Transverse colon (tissue), 4 donors: Measurements from ENCODE around the gene CARHSP1. TPM values are rescaled to one million over a fixed set of nuclear protein-coding genes. Genes with fewer than 3 reads are reported as not detected.
"Not testable (repeated sequence)": the region's sequence is repeated elsewhere in the genome, so short reads cannot be mapped to it uniquely, and the experiment has no call there.

ENCODE experiments used
- DNase-seq: peaks from one replicate; pipeline ENCODE4 v3.0.0-alpha.2; 2019
- H3K27ac ChIP-seq, 4 donors: fragments of 200-600 bp; sonication (generic); 2 replicates each; pipeline ENCODE4 v1.5.1; 2016 to 2018; ENCODE audit warnings: inconsistent platforms in 4 of 4
- H3K27me3 ChIP-seq: fragments of 200-600 bp; sonication (generic); 2 replicates; pipeline ENCODE4 v1.5.1; 2017; ENCODE audit warnings: inconsistent platforms
- H3K36me3 ChIP-seq, 4 donors: fragments of 200-600 bp; sonication (generic); 2 replicates each; pipeline ENCODE4 v1.5.1; 2017 to 2019; ENCODE audit warnings: inconsistent platforms in 4 of 4
- H3K4me1 ChIP-seq, 4 donors: fragments of 200-600 bp; sonication (generic); 2 replicates each; pipeline ENCODE4 v1.5.1; 2017 to 2020; ENCODE audit warnings: inconsistent platforms in 4 of 4
- H3K4me3 ChIP-seq, 4 donors: fragments of 200-600 bp; sonication (generic); 1 replicate in 1 of 4; 2 replicates in 3 of 4; pipeline versions ENCODE4 v1.5.1 to v1.6.1; 2017 to 2019; ENCODE audit warnings: inconsistent platforms in 4 of 4
- H3K9me3 ChIP-seq, 2 donors: fragments of 200-600 bp; sonication (generic); 2 replicates each; pipeline ENCODE4 v1.5.1; 2017 to 2019; ENCODE audit warnings: inconsistent platforms in 2 of 2
- EP300 ChIP-seq: sonication (generic); formaldehyde crosslinking; IDR thresholded peaks from one replicate; pipeline ENCODE4 v1.6.1; 2017; ENCODE audit warnings: antibody characterized with exemption, low read depth
- POLR2A ChIP-seq: fragments of 450-650 bp; IDR thresholded peaks from one replicate; pipeline ENCODE4 v1.6.1; 2016; ENCODE audit warnings: antibody characterized with exemption, mild to moderate bottlenecking, moderate library complexity
- POLR2AphosphoS5 ChIP-seq, 3 donors: sonication (generic); formaldehyde crosslinking; IDR thresholded peaks; one replicate each; pipeline ENCODE4 v1.6.1; 2016; ENCODE audit warnings: antibody characterized with exemption in 3 of 3
- WGBS, 2 donors: methylation state at CpG; one replicate each; pipeline ENCODE4 v1.1.5; 2018; ENCODE audit warnings: low coverage in 1 of 2; 5-methylcytosine and 5-hydroxymethylcytosine counted together
- in situ Hi-C, 4 donors: fragments of 200-750 bp; cut with MboI; loops; one replicate each; pipeline versions ENCODE4 v1.15.0 to v1.15.1; 2017; ENCODE audit warnings: low sequenced_read_pairs in 3 of 4, low pct_ligation_motif_present in 1 of 4, low pct_unique_long_range_greater_than_20kb in 1 of 4
- intact Hi-C: fragments of 100-400 bp; cut with DNase I; formaldehyde crosslinking; loops from one replicate; pipeline ENCODE4 v1.15.1; 2023; ENCODE audit warnings: low total_unique reads
- total RNA-seq, 4 donors: library from RNA; depleted of rRNA; stranded (reverse); fragments of >200 nt; gene quantifications; one replicate each; pipeline ENCODE4 v1.1.0, GENCODE V29; 2016
- TF ChIP-seq, protein P1 (sequence below), 5 experiments: fragments of 200-600 bp in 3 of 5; fragments of 450-650 bp in 2 of 5; sonication (generic) in 3 of 5; IDR thresholded peaks; 1 replicate in 2 of 5; 2 replicates in 3 of 5; pipeline ENCODE4 v1.5.1; 2016 to 2017; ENCODE audit warnings: antibody characterized with exemption in 5 of 5, inconsistent platforms in 3 of 5, mild to moderate bottlenecking in 2 of 5, moderate library complexity in 1 of 5

The CARHSP1 gene
- total RNA-seq, 4 donors from 2014 or later = 11.6 to 61.7 (median 39.6) TPM

DNA sequence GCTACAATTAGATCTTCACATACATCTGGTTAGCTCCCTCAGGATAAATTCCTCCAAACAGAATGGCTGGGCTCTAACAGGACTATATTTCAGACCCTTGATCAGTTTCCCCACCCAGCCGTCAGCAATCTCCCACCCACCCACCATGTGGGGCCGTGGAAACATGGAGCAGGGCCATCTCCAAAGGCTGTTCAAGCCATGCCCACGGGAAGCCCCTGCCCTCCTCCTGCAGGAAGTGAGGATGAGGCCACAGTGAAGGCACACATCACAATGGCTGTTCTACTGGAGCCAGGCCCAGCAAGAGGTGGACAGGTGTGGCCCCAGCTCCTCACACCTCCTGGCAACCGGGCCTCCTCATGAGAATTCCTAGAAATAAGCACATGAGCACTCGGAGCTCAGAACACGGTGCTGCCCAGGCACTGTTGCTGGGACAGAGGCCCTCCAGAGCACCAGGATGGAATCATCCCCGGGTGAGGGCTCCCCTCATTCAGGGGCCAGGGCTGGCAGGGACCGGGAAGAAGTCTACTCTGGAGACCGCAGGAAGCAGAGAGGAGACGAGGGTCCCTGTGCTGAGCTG is 13.3 kb upstream of the CARHSP1 start, which contains the start of gene LITAFD:
Gene LITAFD (plus strand): TSS at position 311 of the 577 bp plus-strand sequence. CDS start 2,005 bp downstream, outside the sequence.
- H3K27ac ChIP-seq = no peak within 1 kb of the TSS
- H3K36me3 ChIP-seq = no peaks in the 10 kb centered on the region
- H3K4me1 ChIP-seq = peaks cover 11 to 42% (median 34%) of the 10 kb centered on the region in 4 donors
- H3K27me3 ChIP-seq = no peaks in the 10 kb centered on the region
- H3K9me3 ChIP-seq = no peaks in the 10 kb centered on the region
- intact Hi-C loops = loop anchor here (5.0 kb wide), 2 partner anchors 215 to 315 kb away; no protein-coding TSS in a partner anchor
- in situ Hi-C loops = loop anchor here (5.0 to 25.0 kb wide), 4 partner anchors 217 to 315 kb away; partner anchors contain the start of gene ABAT (in 1 of the 4)
- DNase-seq = no peak
- no peak within 1 kb of the TSS for H3K4me3 ChIP-seq
- no peak for TF ChIP-seq POLR2A
- 74% methylated on average over 10 of the region's 10 CpGs; no CpG with 5 or more reads in 1 of the 2 donors for WGBS, 2 donors

DNA sequence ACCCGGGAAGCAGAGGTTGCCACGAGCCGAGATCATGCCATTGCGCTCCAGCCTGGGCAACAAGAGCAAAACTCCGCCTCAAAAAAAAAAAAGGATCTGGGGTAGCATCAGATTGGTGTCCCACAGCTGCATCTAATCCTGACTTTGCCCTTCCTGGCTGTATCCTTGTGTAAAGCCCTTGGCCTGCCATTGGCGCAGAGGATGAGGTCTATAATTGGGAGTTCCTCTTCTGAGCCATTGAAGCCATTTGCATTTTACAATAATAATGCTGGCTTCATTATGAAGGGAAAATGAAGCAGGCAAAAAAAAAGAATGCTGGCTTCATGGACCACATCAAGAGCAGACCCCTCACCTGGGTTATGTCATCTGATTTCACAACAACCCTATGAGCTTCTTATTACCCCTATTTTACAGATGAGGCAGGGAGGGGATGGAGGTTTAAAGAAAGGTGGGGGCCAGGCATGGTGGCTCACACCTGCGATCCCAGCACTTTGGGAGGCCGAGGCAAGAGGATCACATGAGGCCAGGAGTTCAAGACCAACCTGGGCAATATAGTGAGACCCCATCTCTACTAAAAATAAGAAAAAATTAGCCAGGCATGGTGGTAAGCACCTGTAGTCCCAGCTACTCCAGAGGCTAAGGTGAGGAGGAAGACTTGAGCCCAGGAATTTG is 12.2 kb upstream of the CARHSP1 start:
- no peak for TF ChIP-seq POLR2AphosphoS5 (IDR thresholded peaks at IDR 0.05)
- TF ChIP-seq POLR2A = no peak
- TF ChIP-seq, protein P1, sequence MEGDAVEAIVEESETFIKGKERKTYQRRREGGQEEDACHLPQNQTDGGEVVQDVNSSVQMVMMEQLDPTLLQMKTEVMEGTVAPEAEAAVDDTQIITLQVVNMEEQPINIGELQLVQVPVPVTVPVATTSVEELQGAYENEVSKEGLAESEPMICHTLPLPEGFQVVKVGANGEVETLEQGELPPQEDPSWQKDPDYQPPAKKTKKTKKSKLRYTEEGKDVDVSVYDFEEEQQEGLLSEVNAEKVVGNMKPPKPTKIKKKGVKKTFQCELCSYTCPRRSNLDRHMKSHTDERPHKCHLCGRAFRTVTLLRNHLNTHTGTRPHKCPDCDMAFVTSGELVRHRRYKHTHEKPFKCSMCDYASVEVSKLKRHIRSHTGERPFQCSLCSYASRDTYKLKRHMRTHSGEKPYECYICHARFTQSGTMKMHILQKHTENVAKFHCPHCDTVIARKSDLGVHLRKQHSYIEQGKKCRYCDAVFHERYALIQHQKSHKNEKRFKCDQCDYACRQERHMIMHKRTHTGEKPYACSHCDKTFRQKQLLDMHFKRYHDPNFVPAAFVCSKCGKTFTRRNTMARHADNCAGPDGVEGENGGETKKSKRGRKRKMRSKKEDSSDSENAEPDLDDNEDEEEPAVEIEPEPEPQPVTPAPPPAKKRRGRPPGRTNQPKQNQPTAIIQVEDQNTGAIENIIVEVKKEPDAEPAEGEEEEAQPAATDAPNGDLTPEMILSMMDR (IDR thresholded peaks at IDR 0.05) = no peak
- DNase-seq = no peak
- WGBS, 2 donors = 87 to 100% methylated on average over 1 to 8 of the region's 8 CpGs
- H3K9me3 ChIP-seq = no peaks in the 10 kb centered on the region
- no peaks in the 10 kb centered on the region for H3K36me3 ChIP-seq
- intact Hi-C loops (loop anchor here (5.0 kb wide), 2 partner anchors 214 to 314 kb away; no protein-coding TSS in a partner anchor), in situ Hi-C loops (loop anchor here (5.0 to 25.0 kb wide), 4 partner anchors 216 to 314 kb away; partner anchors contain the start of gene ABAT (in 1 of the 4))
- no peak overlapping the region for H3K4me3 ChIP-seq
- H3K27ac ChIP-seq = no peak overlapping the region
- H3K27me3 ChIP-seq = no peaks in the 10 kb centered on the region
- H3K4me1 ChIP-seq = peaks cover 6 to 36% (median 26%) of the 10 kb centered on the region in 4 donors

DNA sequence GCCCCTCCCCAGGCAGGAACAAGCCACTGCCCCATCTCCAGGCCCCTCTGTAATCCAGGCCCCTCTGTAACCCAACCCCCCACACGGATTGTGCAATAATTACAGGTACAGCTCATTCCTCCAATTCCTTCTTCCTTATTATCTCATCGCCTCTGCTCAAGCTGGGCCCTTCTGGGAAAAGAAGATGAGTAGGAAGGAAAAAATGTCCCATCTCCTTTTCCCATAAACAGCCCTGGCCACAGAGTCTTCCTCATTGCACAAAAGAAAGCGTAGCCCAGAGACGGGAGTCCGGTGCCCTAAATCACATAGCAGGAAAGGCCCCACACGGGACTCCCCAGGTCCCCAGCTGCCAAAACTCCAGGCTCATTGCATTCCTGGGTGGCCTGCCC is 9.7 kb upstream of the CARHSP1 start:
- H3K36me3 ChIP-seq = no peaks in the 10 kb centered on the region
- H3K4me1 ChIP-seq = peaks cover 0 to 13% (median 4%) of the 10 kb centered on the region in 4 donors
- no peak overlapping the region for H3K4me3 ChIP-seq
- in situ Hi-C loops = loop anchor here in 3 of 4 donors (10.0 to 25.0 kb wide), 5 partner anchors 74 to 314 kb away; partner anchors contain the start of gene ABAT (in 1 of the 3)
- intact Hi-C loops = no loop called here
- TF ChIP-seq POLR2A = no peak
- TF ChIP-seq POLR2AphosphoS5 (IDR thresholded peaks at IDR 0.05) = peak in 2 of 3 donors; percentile 32 to 50
- TF ChIP-seq, protein P1 (IDR thresholded peaks at IDR 0.05) = no peak
- no peak for TF ChIP-seq EP300
- WGBS, 2 donors = 23 to 46% methylated on average over 4 to 6 of the region's 6 CpGs
- peak overlapping the region in 2 of 4 donors; percentile 4 to 62 for H3K27ac ChIP-seq
- no peaks in the 10 kb centered on the region for H3K9me3 ChIP-seq
- H3K27me3 ChIP-seq = no peaks in the 10 kb centered on the region
- no peak for DNase-seq

DNA sequence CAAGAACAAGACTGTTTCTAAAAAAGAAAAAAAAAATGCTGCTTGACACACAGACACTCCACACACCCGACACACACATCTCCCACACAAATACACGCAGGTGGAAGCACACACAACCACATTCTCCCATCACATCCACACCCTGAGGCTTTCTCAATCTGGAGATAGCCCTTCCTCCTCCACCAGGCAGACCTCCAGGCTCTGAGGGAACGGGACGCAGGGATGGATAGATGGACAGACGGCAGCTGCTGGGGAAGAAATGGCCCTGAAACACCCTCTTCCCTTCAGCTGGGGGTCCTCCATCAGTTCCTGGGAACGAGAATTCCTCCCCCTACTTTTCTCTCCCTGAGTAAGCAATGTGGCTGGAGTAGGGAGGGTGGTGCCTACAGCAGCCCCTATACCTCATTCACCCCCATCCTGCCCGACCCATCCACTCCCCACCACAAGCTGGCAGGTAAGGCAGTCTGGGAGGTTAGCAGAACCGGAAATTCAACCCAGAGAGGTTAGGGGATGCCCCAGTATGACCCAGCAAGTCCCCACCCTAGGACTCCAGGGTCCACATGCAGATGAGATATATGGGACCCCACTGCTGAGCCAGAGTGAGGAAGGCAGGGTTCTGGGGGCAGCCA is 9.2 kb upstream of the CARHSP1 start:
- Histone ChIP-seq H3K27me3 (no peaks in the 10 kb centered on the region), H3K36me3 (no peaks in the 10 kb centered on the region), H3K4me1 (peaks cover 0 to 13% (median 4%) of the 10 kb centered on the region in 4 donors), H3K27ac (peak overlapping the region in 2 of 4 donors; percentile 4 to 62), H3K9me3 (no peaks in the 10 kb centered on the region), H3K4me3 (no peak overlapping the region)
- no peak for DNase-seq
- TF ChIP-seq POLR2A (no peak), POLR2AphosphoS5 (IDR thresholded peaks at IDR 0.05) (no peak), EP300 (no peak)
- TF ChIP-seq, protein P1 (IDR thresholded peaks at IDR 0.05) = no peak
- intact Hi-C loops = no loop called here
- 61 to 66% methylated on average over 6 to 8 of the region's 8 CpGs for WGBS, 2 donors
- in situ Hi-C loops = loop anchor here in 3 of 4 donors (10.0 to 25.0 kb wide), 5 partner anchors 73 to 313 kb away; partner anchors contain the start of gene ABAT (in 1 of the 3)

DNA sequence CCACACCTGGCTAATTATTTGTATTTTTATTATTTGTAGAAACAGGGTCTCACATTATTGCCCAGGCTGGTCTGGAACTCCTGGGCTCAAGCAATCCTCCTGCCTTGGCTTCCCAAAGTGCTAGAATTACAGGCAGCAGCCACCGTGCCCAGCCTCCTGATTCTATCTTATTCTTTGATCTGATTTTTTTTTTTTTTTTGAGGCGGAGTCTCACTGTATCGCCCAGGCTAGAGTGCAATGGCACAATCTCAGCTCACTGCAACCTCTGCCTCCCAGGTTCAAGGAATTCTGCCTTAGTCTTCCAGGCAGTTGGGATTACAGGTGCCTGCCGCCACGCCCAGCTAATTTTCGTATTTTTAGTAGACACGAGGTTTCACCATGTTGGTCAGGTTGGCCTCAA is 6.5 kb upstream of the CARHSP1 start:
- DNase-seq, H3K27ac ChIP-seq, H3K9me3 ChIP-seq, intact Hi-C loops, H3K4me3 ChIP-seq, H3K27me3 ChIP-seq, H3K36me3 ChIP-seq: not testable (repeated sequence)
- 70 to 79% methylated on average over 5 to 7 of the region's 7 CpGs for WGBS, 2 donors
- peaks cover 0 to 19% (median 4%) of the 10 kb centered on the region in 4 donors for H3K4me1 ChIP-seq
- in situ Hi-C loops = loop anchor here in 3 of 4 donors (10.0 to 25.0 kb wide), 5 partner anchors 71 to 311 kb away; partner anchors contain the start of gene ABAT (in 1 of the 3)
